ENCODE measurements around the gene TMUB1. TPM values are rescaled to one million over a fixed set of nuclear protein-coding genes. Genes with fewer than 3 reads are reported as not detected.

TMUB1 gene
- total and polyA plus RNA-seq, 4 donors, result 8.5 to 57.2 (median 38.0) TPM

DNA sequence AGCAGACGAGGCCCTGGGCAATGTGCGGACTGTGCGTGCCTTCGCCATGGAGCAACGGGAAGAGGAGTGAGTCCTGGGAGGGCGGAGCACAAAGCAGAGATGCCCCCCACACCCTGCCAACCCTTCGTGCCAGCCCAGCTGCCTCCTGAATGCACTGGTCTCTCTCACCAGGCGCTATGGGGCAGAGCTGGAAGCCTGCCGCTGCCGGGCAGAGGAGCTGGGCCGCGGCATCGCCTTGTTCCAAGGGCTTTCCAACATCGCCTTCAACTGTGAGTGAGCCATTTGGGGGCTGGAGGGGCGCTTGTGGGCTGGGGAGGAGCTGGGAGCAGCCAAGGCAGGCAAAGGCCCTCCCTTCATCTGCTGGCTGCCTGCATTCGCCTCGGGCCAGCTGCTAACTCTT lies 47.4 kb downstream of the TMUB1 start:
- no peak for DNase-seq (ENCODE audit: low read depth in 4 of 6, low spot score in 6 of 6)
- no peak overlapping the region for H3K4me3 ChIP-seq (ENCODE audit: low read depth, low read length)
- H3K4me1 ChIP-seq (ENCODE audit: control insufficient read depth, insufficient read depth, low read length), result peaks cover 4% of the 10 kb centered on the region
- H3K36me3 ChIP-seq (ENCODE audit: control insufficient read depth, insufficient read depth, low read length), result peaks cover 96% of the 10 kb centered on the region
- H3K27ac ChIP-seq (ENCODE audit: low read depth, low read length), result no peak overlapping the region
- no peaks in the 10 kb centered on the region for H3K27me3 ChIP-seq (ENCODE audit: control insufficient read depth, insufficient read depth, low read length)
- H3K9me3 ChIP-seq (ENCODE audit: control insufficient read depth, insufficient read depth, low read length), result no peaks in the 10 kb centered on the region
- WGBS (ENCODE audit: insufficient coverage), result 94% methylated on average over 16 of the region's 17 CpGs

DNA sequence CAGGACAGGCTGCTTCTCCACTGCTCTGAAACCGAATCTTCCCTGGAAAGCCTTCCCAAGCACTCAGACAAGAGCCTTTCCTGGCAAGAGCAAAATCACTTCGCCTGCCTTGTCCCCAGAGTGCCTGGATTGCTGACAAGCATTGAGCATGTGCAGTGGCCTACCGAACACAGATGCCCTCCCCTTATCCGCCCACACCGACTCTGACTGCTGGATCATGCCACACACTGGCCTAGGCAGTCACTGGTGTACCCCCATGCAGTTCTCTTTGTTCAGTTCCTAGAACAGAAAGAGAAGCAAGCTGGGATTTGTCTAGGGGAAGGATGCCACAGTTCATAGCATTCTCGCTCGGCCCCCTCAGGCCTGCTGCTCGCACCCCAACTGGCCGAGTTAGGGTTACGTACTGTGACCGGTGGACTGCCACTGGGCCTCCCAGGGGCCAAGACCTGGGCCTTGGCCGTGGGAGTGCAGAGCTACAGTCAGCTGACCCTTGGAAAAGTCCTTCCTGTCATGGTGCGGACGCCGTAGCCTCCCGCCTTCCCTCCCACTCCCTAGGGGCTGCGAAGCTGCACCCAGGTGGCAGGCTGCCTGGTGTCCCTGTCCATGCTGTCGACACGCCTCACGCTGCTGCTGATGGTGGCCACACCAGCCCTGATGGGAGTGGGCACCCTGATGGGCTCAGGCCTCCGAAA lies 48.1 kb downstream of the TMUB1 start:
- no peaks in the 10 kb centered on the region for H3K27me3 ChIP-seq (ENCODE audit: control insufficient read depth, insufficient read depth, low read length)
- H3K36me3 ChIP-seq (ENCODE audit: control insufficient read depth, insufficient read depth, low read length), result peaks cover 89% of the 10 kb centered on the region
- no peak overlapping the region for H3K4me3 ChIP-seq (ENCODE audit: low read depth, low read length)
- WGBS (ENCODE audit: insufficient coverage), result 82% methylated on average over 21 of the region's 21 CpGs
- no peak for DNase-seq (ENCODE audit: low read depth in 4 of 6, low spot score in 6 of 6)
- no peak overlapping the region for H3K27ac ChIP-seq (ENCODE audit: low read depth, low read length)
- peaks cover 4% of the 10 kb centered on the region for H3K4me1 ChIP-seq (ENCODE audit: control insufficient read depth, insufficient read depth, low read length)
- no peaks in the 10 kb centered on the region for H3K9me3 ChIP-seq (ENCODE audit: control insufficient read depth, insufficient read depth, low read length)

DNA sequence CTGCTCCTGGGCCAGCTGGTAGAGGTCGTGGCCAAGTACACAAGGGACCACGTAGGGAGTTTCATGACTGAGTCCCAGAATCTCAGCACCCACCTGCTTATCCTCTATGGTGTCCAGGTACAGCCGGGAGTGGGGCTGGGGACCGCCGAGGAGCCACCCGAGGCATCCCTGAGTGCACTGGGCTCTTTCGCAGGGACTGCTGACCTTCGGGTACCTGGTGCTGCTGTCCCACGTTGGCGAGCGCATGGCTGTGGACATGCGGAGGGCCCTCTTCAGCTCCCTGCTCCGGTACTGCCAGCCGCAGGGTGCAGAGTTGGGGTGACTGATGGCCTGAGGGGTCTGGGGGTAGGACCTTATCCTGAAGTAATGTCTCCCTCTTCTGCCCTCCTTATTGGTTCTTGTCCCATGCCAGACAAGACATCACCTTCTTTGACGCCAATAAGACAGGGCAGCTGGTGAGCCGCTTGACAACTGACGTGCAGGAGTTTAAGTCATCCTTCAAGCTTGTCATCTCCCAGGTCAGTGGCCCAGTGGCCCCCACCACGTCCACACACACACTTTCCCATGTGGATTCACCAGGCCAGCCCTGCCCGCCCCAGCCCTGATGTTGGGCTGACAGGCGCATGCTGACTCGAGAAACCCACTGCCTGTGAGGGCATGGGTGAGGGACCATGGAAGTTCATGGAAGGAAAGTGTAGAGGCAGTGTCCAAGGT lies 48.8 kb downstream of the TMUB1 start:
- H3K27me3 ChIP-seq (ENCODE audit: control insufficient read depth, insufficient read depth, low read length), result no peaks in the 10 kb centered on the region
- 96% methylated on average over 17 of the region's 21 CpGs for WGBS (ENCODE audit: insufficient coverage)
- no peak overlapping the region for H3K4me3 ChIP-seq (ENCODE audit: low read depth, low read length)
- H3K9me3 ChIP-seq (ENCODE audit: control insufficient read depth, insufficient read depth, low read length), result no peaks in the 10 kb centered on the region
- peaks cover 82% of the 10 kb centered on the region for H3K36me3 ChIP-seq (ENCODE audit: control insufficient read depth, insufficient read depth, low read length)
- peaks cover 9% of the 10 kb centered on the region for H3K4me1 ChIP-seq (ENCODE audit: control insufficient read depth, insufficient read depth, low read length)
- DNase-seq (ENCODE audit: low read depth in 4 of 6, low spot score in 6 of 6), result no peak
- H3K27ac ChIP-seq (ENCODE audit: low read depth, low read length), result no peak overlapping the region

DNA sequence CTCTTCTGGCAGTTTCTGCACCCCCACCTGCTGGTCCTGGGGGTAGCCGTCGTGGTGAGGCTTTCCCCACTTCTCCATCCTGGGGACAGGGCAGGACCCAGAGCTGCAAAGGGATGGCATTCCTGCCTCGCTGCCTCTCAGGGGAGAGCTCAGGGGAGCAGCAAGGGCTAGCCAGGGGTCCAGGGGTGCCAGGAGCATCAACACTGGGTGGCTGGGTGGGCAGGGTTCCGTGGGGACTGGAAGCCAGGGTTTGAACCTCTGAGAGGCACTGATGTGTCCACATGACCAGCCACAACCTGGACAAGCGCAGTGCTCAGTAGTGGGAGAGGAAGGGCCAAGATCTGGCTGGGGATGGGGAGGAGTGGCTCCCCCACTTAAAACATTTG lies 49.4 kb downstream of the TMUB1 start:
- H3K9me3 ChIP-seq (ENCODE audit: control insufficient read depth, insufficient read depth, low read length), result no peaks in the 10 kb centered on the region
- no peak overlapping the region for H3K27ac ChIP-seq (ENCODE audit: low read depth, low read length)
- DNase-seq (ENCODE audit: low read depth in 4 of 6, low spot score in 6 of 6), result no peak
- WGBS (ENCODE audit: insufficient coverage), result 82% methylated on average over 4 of the region's 5 CpGs
- no peaks in the 10 kb centered on the region for H3K27me3 ChIP-seq (ENCODE audit: control insufficient read depth, insufficient read depth, low read length)
- H3K4me3 ChIP-seq (ENCODE audit: low read depth, low read length), result no peak overlapping the region
- H3K4me1 ChIP-seq (ENCODE audit: control insufficient read depth, insufficient read depth, low read length), result peaks cover 13% of the 10 kb centered on the region
- H3K36me3 ChIP-seq (ENCODE audit: control insufficient read depth, insufficient read depth, low read length), result peaks cover 76% of the 10 kb centered on the region

DNA sequence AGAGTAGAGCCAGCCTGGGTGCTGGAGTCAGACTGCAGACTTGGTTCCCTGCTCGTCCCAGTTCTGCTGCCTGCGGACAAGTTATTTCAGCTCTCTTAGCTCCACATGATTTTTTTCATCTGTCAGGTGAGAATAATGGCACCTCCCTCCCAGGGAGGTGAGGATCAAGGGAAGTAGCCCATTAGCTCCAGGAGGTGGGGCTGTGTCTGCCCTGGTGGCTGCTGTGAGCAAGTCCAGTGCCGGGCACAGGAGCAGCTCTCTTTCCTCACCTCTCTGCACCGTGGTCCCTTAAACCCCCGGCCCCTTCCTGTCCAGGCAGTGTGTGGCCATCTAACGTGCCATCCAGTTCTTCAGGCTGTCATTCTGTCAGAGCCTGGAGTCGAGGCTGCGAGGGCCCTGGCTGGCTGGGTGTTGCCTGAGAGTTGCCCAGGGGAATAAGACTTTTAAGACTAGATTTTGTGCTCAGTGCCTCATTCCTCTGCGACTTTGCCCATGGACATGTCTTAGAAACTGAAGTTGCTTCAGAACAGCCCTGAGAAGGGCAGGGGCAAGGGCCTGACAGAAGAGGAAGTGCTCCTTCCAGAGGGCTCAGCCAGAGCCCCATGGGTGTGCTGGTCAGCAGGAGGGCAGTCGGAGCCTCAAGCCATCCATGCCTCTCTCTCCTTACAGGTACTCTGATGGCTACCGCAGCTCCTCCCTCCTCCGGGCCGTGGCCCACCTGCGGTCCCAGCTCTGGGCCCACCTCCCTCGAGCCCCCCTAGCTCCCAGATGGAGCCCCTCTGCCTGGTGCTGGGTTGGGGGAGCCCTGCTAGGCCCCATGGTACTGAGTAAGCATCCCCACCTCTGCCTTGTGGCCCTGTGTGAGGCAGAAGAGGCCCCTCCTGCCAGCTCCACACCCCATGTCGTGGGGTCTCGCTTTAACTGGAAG lies 50.1 kb downstream of the TMUB1 start:
- Histone ChIP-seq H3K9me3 (ENCODE audit: control insufficient read depth, insufficient read depth, low read length) (no peaks in the 10 kb centered on the region), H3K27ac (ENCODE audit: low read depth, low read length) (no peak overlapping the region), H3K4me1 (ENCODE audit: control insufficient read depth, insufficient read depth, low read length) (peaks cover 15% of the 10 kb centered on the region), H3K36me3 (ENCODE audit: control insufficient read depth, insufficient read depth, low read length) (peaks cover 69% of the 10 kb centered on the region), H3K27me3 (ENCODE audit: control insufficient read depth, insufficient read depth, low read length) (no peaks in the 10 kb centered on the region), H3K4me3 (ENCODE audit: low read depth, low read length) (no peak overlapping the region)
- WGBS (ENCODE audit: insufficient coverage), result 85% methylated on average over 12 of the region's 17 CpGs
- DNase-seq (ENCODE audit: low read depth in 4 of 6, low spot score in 6 of 6), result no peak

Other genes starting within 250 kb of the TMUB1 start
- gene AOC1, start 231.0 kb downstream of the TMUB1 start, total RNA-seq, result under 1 TPM in 1 of 2 donors, not detected in 1; 0.20 TPM
- gene AOC1, start 231.0 kb downstream of the TMUB1 start, polyA plus RNA-seq (ENCODE audit: insufficient read length in 2 of 2), result under 1 TPM; 0.27 to 0.78 TPM
- gene KCNH2, start 105.2 kb downstream of the TMUB1 start, total RNA-seq, result 10 to 100 TPM in 1 of 2 donors, 1 to 10 TPM in 1; 9.1 to 14.4 TPM
- gene KCNH2, start 105.2 kb downstream of the TMUB1 start, polyA plus RNA-seq (ENCODE audit: insufficient read length in 2 of 2), result 10 to 100 TPM; 35.3 to 39.4 TPM
- 10 to 100 TPM in 1 of 2 donors, 1 to 10 TPM in 1; 2.4 to 13.4 TPM for gene NOS3, start 92.5 kb downstream of the TMUB1 start, total RNA-seq
- gene NOS3, start 92.5 kb downstream of the TMUB1 start, polyA plus RNA-seq (ENCODE audit: insufficient read length in 2 of 2), result 10 to 100 TPM in 1 of 2 donors, 1 to 10 TPM in 1; 7.3 to 11.3 TPM
- 1 to 10 TPM; 2.3 to 3.6 TPM for gene ATG9B, start 59.0 kb downstream of the TMUB1 start, total RNA-seq
- 10 to 100 TPM; 20.6 to 21.3 TPM for gene ATG9B, start 59.0 kb downstream of the TMUB1 start, polyA plus RNA-seq (ENCODE audit: insufficient read length in 2 of 2)
- gene ABCB8, start 55.0 kb downstream of the TMUB1 start, total RNA-seq, result 10 to 100 TPM; 23.1 to 29.1 TPM
- gene ABCB8, start 55.0 kb downstream of the TMUB1 start, polyA plus RNA-seq (ENCODE audit: insufficient read length in 2 of 2), result 10 to 100 TPM; 46.4 to 69.4 TPM
- 1 to 10 TPM; 1.5 to 2.0 TPM for gene ASIC3, start 35.0 kb downstream of the TMUB1 start, total RNA-seq
- 10 to 100 TPM; 15.5 to 18.0 TPM for gene ASIC3, start 35.0 kb downstream of the TMUB1 start, polyA plus RNA-seq (ENCODE audit: insufficient read length in 2 of 2)
- gene CDK5, start 25.6 kb downstream of the TMUB1 start, total RNA-seq, result 10 to 100 TPM; 33.3 to 42.8 TPM
- gene CDK5, start 25.6 kb downstream of the TMUB1 start, polyA plus RNA-seq (ENCODE audit: insufficient read length in 2 of 2), result 10 to 100 TPM; 86.7 to 94.3 TPM
- 100 to 1,000 TPM in 1 of 2 donors, 10 to 100 TPM in 1; 27.5 to 101 TPM for gene SLC4A2, start 23.9 kb downstream of the TMUB1 start, total RNA-seq
- gene SLC4A2, start 23.9 kb downstream of the TMUB1 start, polyA plus RNA-seq (ENCODE audit: insufficient read length in 2 of 2), result 10 to 100 TPM; 69.3 to 89.8 TPM
- 10 to 100 TPM; 30.9 to 60.2 TPM for gene FASTK, start 2.7 kb downstream of the TMUB1 start, total RNA-seq
- gene FASTK, start 2.7 kb downstream of the TMUB1 start, polyA plus RNA-seq (ENCODE audit: insufficient read length in 2 of 2), result 10 to 100 TPM; 71.4 to 80.7 TPM
- gene AGAP3, start 3.0 kb upstream of the TMUB1 start, total RNA-seq, result 10 to 100 TPM; 45.7 to 56.8 TPM
- 100 to 1,000 TPM; 212 to 247 TPM for gene AGAP3, start 3.0 kb upstream of the TMUB1 start, polyA plus RNA-seq (ENCODE audit: insufficient read length in 2 of 2)
- gene GBX1, start 84.2 kb upstream of the TMUB1 start, total RNA-seq, result 1 to 10 TPM; 1.3 to 2.4 TPM
- gene GBX1, start 84.2 kb upstream of the TMUB1 start, polyA plus RNA-seq (ENCODE audit: insufficient read length in 2 of 2), result 1 to 10 TPM; 5.1 to 7.3 TPM
- not detected for gene ASB10, start 103.8 kb upstream of the TMUB1 start, total RNA-seq
- gene ASB10, start 103.8 kb upstream of the TMUB1 start, polyA plus RNA-seq (ENCODE audit: insufficient read length in 2 of 2), result under 1 TPM in 1 of 2 donors, not detected in 1; 0.12 TPM
- not detected for gene H2BK1, start 127.0 kb upstream of the TMUB1 start, total RNA-seq
- gene H2BK1, start 127.0 kb upstream of the TMUB1 start, polyA plus RNA-seq (ENCODE audit: insufficient read length in 2 of 2), result not detected
- gene ABCF2, start 143.7 kb upstream of the TMUB1 start, total RNA-seq, result 10 to 100 TPM; 23.6 to 32.1 TPM
- 10 to 100 TPM; 35.8 to 38.3 TPM for gene ABCF2, start 143.7 kb upstream of the TMUB1 start, polyA plus RNA-seq (ENCODE audit: insufficient read length in 2 of 2)
- 10 to 100 TPM; 19.7 to 25.5 TPM for gene CHPF2, start 149.0 kb upstream of the TMUB1 start, total RNA-seq
- gene CHPF2, start 149.0 kb upstream of the TMUB1 start, polyA plus RNA-seq (ENCODE audit: insufficient read length in 2 of 2), result 10 to 100 TPM; 21.8 to 25.3 TPM
- gene SMARCD3, start 165.2 kb upstream of the TMUB1 start, total RNA-seq, result 100 to 1,000 TPM in 1 of 2 donors, 10 to 100 TPM in 1; 84.2 to 119 TPM
- 100 to 1,000 TPM; 298 TPM for gene SMARCD3, start 165.2 kb upstream of the TMUB1 start, polyA plus RNA-seq (ENCODE audit: insufficient read length in 2 of 2)

Data from spinal cord (tissue), 10 donors.